GM23248 (cell line): ENCODE measurements around the gene OR1I1.

Source experiments
- EZH2 ChIP-seq: fragments of 200-600 bp; sonication (generic); IDR thresholded peaks from 2 replicates; pipeline ENCODE4 v1.6.1; 2018; ENCODE audit warnings: antibody characterized with exemption, mild to moderate bottlenecking; ENCODE audit not compliant: insufficient read depth, poor library complexity, severe bottlenecking
- EZH2phosphoT487 ChIP-seq: fragments of 200-600 bp; sonication (generic); IDR thresholded peaks from 2 replicates; pipeline ENCODE4 v1.6.1; 2018; ENCODE audit warnings: antibody characterized with exemption, moderate library complexity, mild to moderate bottlenecking, low read depth; ENCODE audit not compliant: insufficient read depth

GRCh38 chr19:15074371-15074770 lies 7.6 kb upstream of the OR1I1 start:
- TF ChIP-seq EZH2phosphoT487 (no peak), EZH2 (no peak)
